Astrocyte of the hippocampus (primary cell): ENCODE results near the gene CLN6.
"Not testable (repeated sequence)": the region's sequence is repeated elsewhere in the genome, so short reads cannot be mapped to it uniquely, and the experiment has no call there.

Experiments used
- DNase-seq: peaks from one replicate; pipeline ENCODE4 v3.0.0; 2011; ENCODE audit warnings: low read depth, low spot score

Gene CLN6

GRCh38 chr15:68192117-68192516 is 37.4 kb downstream of the CLN6 start:
- DNase-seq: no peak

GRCh38 chr15:68191555-68191954 is 38.0 kb downstream of the CLN6 start:
- peak; percentile 40 for DNase-seq

GRCh38 chr15:68190048-68190447 is 39.5 kb downstream of the CLN6 start:
- DNase-seq: no peak

GRCh38 chr15:68188647-68189046 is 40.9 kb downstream of the CLN6 start:
- no peak for DNase-seq

GRCh38 chr15:68187559-68187958 is 42.0 kb downstream of the CLN6 start:
- peak; percentile 92 for DNase-seq

- DNase-seq: peak; percentile 45
Measured at GRCh38 chr15:68186671-68187397, 42.7 kb downstream of the CLN6 start.

GRCh38 chr15:68184616-68185480 is 44.7 kb downstream of the CLN6 start:
- no peak for DNase-seq

GRCh38 chr15:68183616-68184315 is 45.8 kb downstream of the CLN6 start:
- no peak for DNase-seq

- peak; percentile 41 for DNase-seq
Measured at GRCh38 chr15:68177742-68178141, 51.8 kb downstream of the CLN6 start.

- DNase-seq: no peak
Measured at GRCh38 chr15:68176601-68177000, 52.9 kb downstream of the CLN6 start.

- DNase-seq: no peak
Measured at GRCh38 chr15:68175526-68175925, 54.0 kb downstream of the CLN6 start.

GRCh38 chr15:68173119-68173518 is 56.4 kb downstream of the CLN6 start:
- no peak for DNase-seq

GRCh38 chr15:68172037-68172436 is 57.5 kb downstream of the CLN6 start:
- DNase-seq: not testable (repeated sequence)

- DNase-seq: no peak
Measured at GRCh38 chr15:68166847-68167246, 62.7 kb downstream of the CLN6 start.

- no peak for DNase-seq
Measured at GRCh38 chr15:68163191-68163590, 66.3 kb downstream of the CLN6 start.

GRCh38 chr15:68158046-68158628 is 71.4 kb downstream of the CLN6 start:
- DNase-seq: peak; percentile 7

- DNase-seq: no peak
Measured at GRCh38 chr15:68157074-68157473, 72.5 kb downstream of the CLN6 start.
